HepG2 (cell line): ENCODE data around the gene FANCL. TPM values are rescaled to one million over a fixed set of nuclear protein-coding genes. Genes with fewer than 3 reads are reported as not detected.

Source experiments
- ATAC-seq: fragments of 200-7000 bp; cut with Tn5 transposase; 3 replicates; pipeline ENCODE4 v1.9.1; 2020; ENCODE audit warnings: mild to moderate bottlenecking, moderate library complexity
- BruUV-seq: library from RNA; stranded (reverse); fragments of 400-500 nt; replicated peaks from 2 replicates; lab custom pipeline; 2021; lab: Mats Ljungman, UMichigan
- CTCF ChIA-PET: fragments of 300-600 bp; formaldehyde crosslinking; extraction: SDS; loops from one replicate; lab custom pipeline; 2021; ENCODE audit warnings: low total read pairs, inconsistent platforms, low intra/inter-chr PET ratio; lab: Yijun Ruan, JAX
- POLR2A ChIA-PET: fragments of 350-600 bp; sonication (Branson Sonifier 250); formaldehyde crosslinking; loops from one replicate; lab custom pipeline; 2020; ENCODE audit warnings: antibody characterized with exemption, inconsistent platforms; lab: Yijun Ruan, JAX
- DNase-seq: peaks from one replicate; pipeline ENCODE4 v3.0.0-alpha.2; 2015; ENCODE audit warnings: low spot score
- FAIRE-seq: peaks from 3 replicates; lab custom pipeline; 2011; peaks lifted over from hg19 to GRCh38; lab: Jason Lieb, UNC
- H2AFZ ChIP-seq: one replicate; pipeline ENCODE4 v1.6.1; 2011; ENCODE audit warnings: low read length, inconsistent platforms
- H3K27ac ChIP-seq: fragments of 300-600 bp; 3 replicates; pipeline ENCODE4 v1.8.0; 2011; ENCODE audit warnings: mixed run types, mild to moderate bottlenecking, mixed read lengths, low read length, inconsistent platforms; ENCODE audit not compliant: insufficient read depth; ENCODE audit errors: extremely low read length
- H3K27me3 ChIP-seq, 2 experiments: fragments of 200-600 bp in 1 of 2; 2 replicates in 1 of 2; 3 replicates in 1 of 2; pipeline versions ENCODE4 v1.6.0 to v1.8.0; 2011; ENCODE audit warnings: low read length in 2 of 2, mild to moderate bottlenecking in 2 of 2, moderate library complexity in 2 of 2, inconsistent platforms in 1 of 2; ENCODE audit not compliant: insufficient read depth in 2 of 2, control insufficient read depth in 1 of 2
- H3K36me3 ChIP-seq, 2 experiments: fragments of 200-600 bp in 1 of 2; replicated peaks in 1 of 2; 2 replicates in 1 of 2; 3 replicates in 1 of 2; pipeline versions ENCODE4 v1.5.1 to v1.8.0; 2011; ENCODE audit warnings: low read length in 2 of 2, inconsistent platforms in 1 of 2; ENCODE audit not compliant: insufficient read depth in 2 of 2, control insufficient read depth in 1 of 2
- H3K4me1 ChIP-seq: 2 replicates; pipeline ENCODE4 v1.5.1; 2012; ENCODE audit warnings: low read length, inconsistent platforms; ENCODE audit not compliant: insufficient read depth
- H3K4me2 ChIP-seq: 2 replicates; pipeline ENCODE4 v1.6.0; 2011; ENCODE audit warnings: low read depth, low read length, inconsistent platforms
- H3K4me3 ChIP-seq, 3 experiments: fragments of 200-600 bp in 1 of 3; sonication (generic), shearing (Covaris generic) in 1 of 3; replicated peaks in 1 of 3; 2 replicates each; pipeline ENCODE4 v1.5.1; 2011 to 2016; ENCODE audit warnings: low read length in 3 of 3, inconsistent platforms in 2 of 3, low read depth in 2 of 3, mild to moderate bottlenecking in 2 of 3, control low read depth in 1 of 3, mixed read lengths in 1 of 3; ENCODE audit not compliant: insufficient read depth in 1 of 3
- H3K79me2 ChIP-seq: one replicate; pipeline ENCODE4 v1.6.1; 2011; ENCODE audit warnings: low read length, inconsistent platforms; ENCODE audit not compliant: insufficient read depth
- H3K9ac ChIP-seq: 2 replicates; pipeline ENCODE4 v1.6.0; 2011; ENCODE audit warnings: mild to moderate bottlenecking, low read depth, low read length, inconsistent platforms; ENCODE audit not compliant: insufficient read depth
- H3K9me3 ChIP-seq: 2 replicates; pipeline ENCODE4 v1.5.1; 2012; ENCODE audit warnings: mild to moderate bottlenecking, low read length
- H4K20me1 ChIP-seq: 2 replicates; pipeline ENCODE4 v1.6.0; 2011; ENCODE audit warnings: inconsistent platforms, mild to moderate bottlenecking, low read length, moderate library complexity; ENCODE audit not compliant: insufficient read depth
- CEBPB ChIP-seq: IDR thresholded peaks from 2 replicates; pipeline ENCODE4 v1.6.1; 2011; ENCODE audit warnings: low read depth, low read length, improper control_type of control experiment, borderline replicate concordance
- KDM5B ChIP-seq: sonication (generic); formaldehyde crosslinking; IDR thresholded peaks from 2 replicates; pipeline ENCODE4 v1.4.0; 2020; ENCODE audit warnings: missing genetic modification reagents, mild to moderate bottlenecking, borderline replicate concordance
- REST ChIP-seq, 2 experiments: IDR thresholded peaks; 2 replicates each; pipeline ENCODE4 v1.6.1; 2011 to 2012; ENCODE audit warnings: low read length in 2 of 2, borderline replicate concordance in 1 of 2, low read depth in 1 of 2, mild to moderate bottlenecking in 1 of 2, moderate library complexity in 1 of 2
- ZFP82 ChIP-seq: sonication (generic); formaldehyde crosslinking; IDR thresholded peaks from 2 replicates; pipeline ENCODE4 v1.5.1; 2020; ENCODE audit warnings: mild to moderate bottlenecking, missing genetic modification reagents, borderline replicate concordance
- ZNF572 ChIP-seq: sonication (generic); formaldehyde crosslinking; IDR thresholded peaks from 2 replicates; pipeline ENCODE4 v1.5.1; 2020; ENCODE audit warnings: mild to moderate bottlenecking, missing genetic modification reagents
- WGBS: methylation state at CpG from one replicate; pipeline ENCODE4 v1.1.6; 2017; ENCODE audit warnings: low lambda C conversion rate; 5-methylcytosine and 5-hydroxymethylcytosine counted together
- in situ Hi-C: cut with HindIII; loops from 2 replicates; pipeline ENCODE4 v1.10.0; 2017; ENCODE audit warnings: low pct_unique_long_range_greater_than_20kb; ENCODE audit not compliant: extremely low pct_ligation_motif_present
- intact Hi-C: fragments of 100-400 bp; cut with micrococcal nuclease; formaldehyde crosslinking; loops from one replicate; pipeline ENCODE4 v1.10.0; 2022; ENCODE audit not compliant: unreplicated experiment
- polyA plus RNA-seq, 8 experiments: library from polyadenylated mRNA; depleted of rRNA in 3 of 8; stranded (reverse) in 7 of 8; unstranded in 1 of 8; fragments of >200 nt; fragmentation: Illumina TruSeq in 4 of 8; extraction: Trizol in 4 of 8; gene quantifications; 2 replicates each; pipeline versions ENCODE4 v1.2.1 to v1.2.3, GENCODE V29; 2011 to 2016; ENCODE audit warnings: low read depth in 4 of 8, missing spikeins in 1 of 8, mixed read lengths in 1 of 8; ENCODE audit not compliant: insufficient read depth in 1 of 8
- total RNA-seq, 5 experiments: library from RNA; depleted of rRNA; stranded (reverse); fragments of >200 nt; fragmentation: Illumina TruSeq; extraction: Trizol; gene quantifications; 2 replicates each; pipeline ENCODE4 v1.2.3, GENCODE V29; 2016; ENCODE audit warnings: low read depth in 1 of 5

FANCL gene
- total and polyA plus RNA-seq, 2 of the 13 experiments (the other 11 are each of a cell fraction or from before 2014, with no cell fraction given) = 40.7 to 66.8 TPM

GRCh38 chr2:58127111-58127510 lies 114.0 kb downstream of the FANCL start:
- Histone ChIP-seq H2AFZ (no peak overlapping the region), H4K20me1 (no peaks in the 10 kb centered on the region), H3K9me3 (no peaks in the 10 kb centered on the region), H3K27me3 (no peaks in the 10 kb centered on the region), H3K4me3 (no peak overlapping the region), H3K36me3 (peaks cover 1 to 13% of the 10 kb centered on the region in 2 experiments; a peak in 2 of 5 replicates)
- POLR2A ChIA-PET = no interaction called here
- TF ChIP-seq ZNF572 (CRISPR knock-in tag) (no peak), CEBPB (peak; percentile 78), ZFP82 (CRISPR knock-in tag) (no peak), REST (IDR thresholded peaks at IDR 0.05; ENCODE audit: borderline replicate concordance in 1 of 2, low read depth in 1 of 2, low read length in 2 of 2) (no peak), KDM5B (CRISPR knock-in tag) (no peak)
- TF ChIP-seq, all 625 proteins: peak for 1
- no peak overlapping the region for H3K4me2 ChIP-seq
- no TSS peak for BruUV-seq
- H3K9ac ChIP-seq = no peak overlapping the region
- CTCF ChIA-PET = no interaction called here
- intact Hi-C loops = no loop called here
- H3K27ac ChIP-seq = no peak overlapping the region
- WGBS = 95% methylated on average over 3 of the region's 3 CpGs
- no peaks in the 10 kb centered on the region for H3K79me2 ChIP-seq
- FAIRE-seq (no peak), DNase-seq (no peak), ATAC-seq (no peak)
- no peaks in the 10 kb centered on the region for H3K4me1 ChIP-seq
- in situ Hi-C loops = no loop called here
